HG03575 (cell line): ENCODE measurements around the gene FBN3.

Experiments used
- ATAC-seq: cut with Tn5 transposase; IDR thresholded peaks from one replicate; pipeline ENCODE4 v1.9.1; 2021; ENCODE audit not compliant: unreplicated experiment, insufficient number of reproducible peaks, low FRiP score; ENCODE audit errors: extremely low read depth

The FBN3 gene

DNA sequence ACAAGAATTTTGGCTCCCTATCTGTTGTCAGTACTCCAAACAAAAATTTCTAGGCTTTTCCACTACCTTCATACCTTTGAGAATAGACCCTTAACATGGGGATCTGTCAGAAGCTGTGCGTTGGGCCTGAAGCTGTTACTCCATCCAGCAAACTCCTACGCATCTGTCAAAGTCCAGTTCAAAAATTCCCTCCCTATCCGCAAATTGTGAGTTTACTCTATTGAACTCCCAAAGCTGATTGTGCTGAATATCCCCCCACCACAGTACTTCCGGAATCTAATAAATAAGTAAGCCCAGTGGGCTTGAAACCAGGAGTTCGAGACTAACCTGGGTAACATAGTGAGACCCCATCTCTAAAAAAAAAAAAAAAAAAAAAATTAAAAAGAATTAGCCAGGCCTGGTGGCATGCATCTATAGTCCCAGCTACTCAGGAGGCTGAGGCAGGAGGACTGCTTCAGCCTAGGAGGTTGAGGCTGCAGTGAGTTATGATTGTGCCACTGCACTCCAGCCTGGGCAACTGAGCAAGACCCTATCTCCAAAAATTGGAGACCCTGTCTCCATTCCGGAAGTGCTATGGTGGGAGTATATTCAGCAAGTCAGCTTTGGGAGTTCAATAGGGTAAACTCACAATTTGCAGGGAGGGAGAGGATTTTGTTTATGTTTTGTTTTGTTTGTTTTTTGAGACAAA lies 930 bp upstream of the FBN3 start:
- no peak for ATAC-seq

DNA sequence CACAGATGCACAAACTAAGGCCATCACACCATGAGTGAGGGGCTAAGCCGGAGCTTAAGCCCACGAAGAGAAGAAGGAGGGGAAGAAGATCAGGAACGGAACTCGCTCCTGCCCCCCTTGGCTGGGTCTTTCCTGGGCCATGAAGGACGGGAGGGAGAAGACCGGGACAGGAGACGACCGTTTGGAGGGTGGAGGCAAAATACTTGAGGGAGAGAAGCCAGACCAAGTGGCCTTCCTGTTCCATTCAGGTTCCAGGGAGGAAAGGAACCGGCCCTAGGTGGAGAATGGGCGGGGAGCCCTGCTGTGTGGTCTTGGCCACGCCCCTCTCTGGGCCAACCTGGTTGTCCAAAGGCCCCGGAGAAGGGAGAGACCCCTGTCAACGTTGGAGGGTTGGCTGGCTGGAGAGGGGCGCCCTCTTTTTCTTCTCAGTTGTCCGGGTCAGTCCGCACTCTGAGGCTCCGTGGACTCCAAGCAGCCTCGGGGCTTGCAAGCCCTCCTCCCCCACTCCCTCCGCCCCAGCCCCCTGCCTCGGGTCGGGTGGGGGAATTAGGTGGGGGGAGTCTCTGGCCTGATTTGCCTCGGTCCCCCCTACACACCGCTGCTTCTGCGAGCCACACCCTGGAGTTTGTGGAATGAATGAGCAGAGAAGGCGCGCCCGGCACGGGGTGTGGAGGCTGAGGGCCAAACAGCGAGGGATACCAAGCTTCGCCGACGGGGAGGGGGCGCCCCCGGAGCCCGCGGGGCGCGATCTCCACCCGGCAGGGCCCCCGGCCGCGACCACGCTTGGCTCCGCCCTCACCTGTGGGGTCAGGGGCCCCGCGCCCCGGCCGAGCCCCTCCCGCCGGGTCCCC lies 757 bp downstream of the FBN3 start:
- ATAC-seq = no peak

DNA sequence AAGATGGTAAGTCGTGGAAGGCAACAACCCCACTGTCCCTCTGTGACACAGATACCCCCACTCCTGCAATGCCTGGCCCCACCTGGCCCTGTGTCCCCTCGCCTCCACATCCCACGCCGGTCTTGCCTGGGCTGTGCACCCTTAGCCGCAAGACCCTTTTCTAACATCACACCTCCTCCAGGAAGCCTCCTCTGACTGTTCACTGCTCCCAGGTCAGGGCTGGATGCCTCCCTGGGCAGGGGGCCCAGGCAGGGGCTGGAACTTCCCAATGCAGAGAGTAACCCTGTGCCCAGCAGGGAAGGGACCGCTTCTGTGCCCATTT lies 1.3 kb downstream of the FBN3 start:
- ATAC-seq = no peak

DNA sequence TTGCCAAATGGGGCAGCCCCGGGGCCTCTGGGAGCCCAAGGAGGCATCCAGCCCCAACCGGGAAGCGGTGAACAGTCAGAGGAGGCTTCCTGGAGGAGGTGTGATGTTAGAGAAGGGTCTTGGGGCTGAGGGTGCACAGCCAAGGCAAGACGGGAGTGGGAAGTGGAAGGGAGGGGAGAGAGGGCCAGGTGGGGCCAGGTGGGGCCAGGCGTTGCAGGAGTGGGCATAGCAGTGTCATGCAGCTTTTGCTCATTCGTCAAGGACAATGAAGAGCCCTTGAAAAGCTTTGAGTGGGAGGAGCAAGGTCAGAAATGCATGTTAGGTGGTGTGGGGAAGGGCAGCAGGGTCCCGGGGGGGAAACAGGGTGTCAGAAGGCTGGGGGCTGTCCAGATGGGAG lies 1.8 kb downstream of the FBN3 start:
- no peak for ATAC-seq

DNA sequence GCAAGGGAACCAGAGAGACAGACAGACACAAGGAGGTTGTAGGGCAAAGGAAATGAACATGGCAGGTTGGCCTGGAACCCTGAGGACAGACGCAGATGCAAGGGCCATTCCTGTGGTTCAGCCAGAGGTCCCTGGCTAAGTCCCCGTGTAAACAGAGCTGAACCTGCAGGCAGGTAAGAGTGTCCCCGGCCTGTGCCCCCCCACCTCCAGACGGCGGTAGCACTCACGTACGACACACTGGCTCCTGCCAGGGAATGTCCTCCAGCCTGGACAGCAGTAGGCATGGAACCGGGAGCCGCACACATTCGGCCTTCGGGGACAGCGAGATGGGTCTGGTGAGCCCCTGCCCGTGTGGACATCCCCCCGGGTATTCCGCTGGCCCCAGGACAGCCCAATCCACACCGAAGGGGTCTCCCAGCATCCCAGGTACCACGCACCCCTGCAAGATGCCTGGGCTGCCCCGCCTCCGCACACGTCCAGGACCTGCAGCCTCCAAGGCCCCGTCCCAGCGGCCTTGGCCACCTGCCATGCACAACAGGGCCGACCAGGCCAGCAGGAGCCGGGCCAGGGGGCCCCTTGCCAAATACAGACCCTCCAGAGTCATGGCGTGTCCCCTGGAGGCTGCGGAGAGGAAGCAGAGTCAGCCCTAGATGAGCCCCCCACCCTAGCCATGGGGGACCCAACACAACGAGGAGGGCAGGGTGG lies 2.4 kb downstream of the FBN3 start:
- ATAC-seq = no peak

DNA sequence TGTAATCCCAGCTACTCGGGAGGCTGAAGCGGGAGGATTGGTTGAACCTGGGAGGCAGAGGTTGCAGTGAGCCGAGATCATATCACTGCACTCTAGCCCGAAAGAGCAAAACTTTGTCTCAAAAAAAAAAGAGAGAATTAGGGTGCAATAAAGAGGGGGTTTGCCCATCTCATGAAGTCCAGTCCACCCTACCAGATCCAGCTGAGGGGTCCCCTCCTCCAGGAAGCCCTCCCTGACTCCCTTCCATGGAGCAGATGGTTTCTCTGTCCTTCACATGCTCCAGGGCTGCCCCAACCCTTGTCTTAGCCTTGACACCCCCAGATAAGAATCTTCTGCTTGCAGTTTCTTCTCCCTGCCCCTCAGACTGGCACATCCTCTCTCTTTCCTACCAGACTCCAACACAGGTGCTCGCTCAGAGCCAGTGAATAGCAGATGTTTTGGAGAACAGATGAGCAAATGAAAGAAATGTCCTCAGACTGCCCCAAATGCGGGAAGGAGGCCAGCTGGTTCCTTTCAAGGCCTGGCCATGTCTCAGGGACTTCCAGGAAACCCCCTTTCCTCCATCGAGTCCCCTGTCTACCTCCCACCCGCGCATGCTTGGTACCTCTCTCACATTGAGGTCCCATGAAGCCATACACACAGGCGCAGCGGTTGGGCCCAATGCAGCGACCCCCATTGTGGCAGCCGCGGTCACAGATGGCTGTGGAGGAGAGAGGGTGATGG lies 5.0 kb downstream of the FBN3 start:
- no peak for ATAC-seq

DNA sequence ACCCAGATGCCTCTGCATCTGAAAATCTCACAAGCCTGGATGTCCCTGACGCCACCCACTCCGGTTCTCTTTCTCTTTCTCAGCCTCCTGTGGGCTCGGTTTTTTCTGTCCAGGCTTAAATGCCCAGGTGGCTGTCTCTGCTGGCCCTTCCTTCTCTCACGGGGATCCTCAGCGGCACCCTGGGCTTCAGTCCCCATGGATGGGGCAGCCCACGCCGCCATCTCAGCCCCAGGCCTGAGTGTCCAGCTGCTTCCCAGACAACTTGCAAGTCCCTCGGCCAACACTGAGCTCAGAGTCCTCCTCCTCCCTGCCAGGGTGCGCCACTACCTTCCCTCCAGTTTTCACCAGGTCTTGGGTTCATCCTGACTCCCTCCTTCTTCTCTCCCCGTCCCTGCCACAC lies 6.4 kb downstream of the FBN3 start:
- no peak for ATAC-seq

DNA sequence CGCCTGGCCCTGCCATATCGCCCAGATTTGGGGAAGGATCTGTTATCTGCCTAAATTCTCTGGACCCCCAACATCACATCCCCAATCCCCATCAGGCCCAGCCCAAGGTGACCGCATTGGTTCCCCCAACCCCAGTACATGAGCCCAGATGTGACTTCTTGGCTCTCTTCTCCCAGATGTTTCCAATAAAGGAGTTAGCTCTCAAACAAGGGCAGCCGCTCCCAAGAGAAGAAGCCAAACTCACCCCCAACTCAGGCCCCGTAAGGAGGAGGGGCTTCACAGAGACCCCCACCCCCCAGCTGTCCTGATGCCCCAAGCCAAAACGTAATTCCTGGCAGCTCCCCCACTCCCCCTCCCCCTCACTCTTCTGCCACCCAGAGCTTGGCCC lies 6.9 kb downstream of the FBN3 start:
- ATAC-seq = no peak

DNA sequence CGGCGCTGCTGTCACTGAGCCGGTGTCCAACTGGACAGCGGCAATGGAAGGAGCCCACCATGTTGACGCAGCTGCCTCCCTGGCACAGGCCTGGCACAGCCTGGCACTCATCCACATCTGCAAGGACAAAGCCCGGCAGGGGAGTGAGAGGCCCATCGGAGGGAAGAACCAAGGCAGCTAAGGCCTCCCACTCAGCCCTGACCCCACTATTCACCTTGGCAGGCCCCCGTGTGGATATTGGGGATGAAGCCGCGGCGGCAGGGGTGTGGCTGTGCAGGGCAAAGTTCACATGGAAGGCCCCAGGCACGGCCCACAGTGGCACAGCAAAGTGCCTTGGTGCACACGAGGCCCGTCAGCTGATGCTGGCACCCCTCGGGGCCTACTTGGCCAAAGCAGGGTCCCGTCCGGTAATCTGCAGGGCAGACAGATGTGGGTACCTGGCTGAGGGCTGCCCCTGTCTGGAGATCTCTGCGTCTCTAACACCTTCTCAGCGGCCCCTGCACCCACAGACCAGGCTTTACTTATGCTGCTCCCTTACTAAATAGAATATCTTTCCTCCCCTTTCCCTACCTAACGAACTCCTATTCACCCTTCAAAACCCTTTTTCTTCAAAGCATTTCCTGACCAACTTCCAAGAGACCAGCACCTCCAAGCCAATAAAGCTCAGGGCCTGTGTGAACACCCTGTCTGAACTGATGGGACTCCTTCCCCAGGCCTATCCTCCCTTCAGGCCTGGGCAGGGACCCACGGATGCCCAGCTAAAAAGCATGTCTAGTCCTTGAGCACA lies 7.5 kb downstream of the FBN3 start:
- ATAC-seq = no peak

DNA sequence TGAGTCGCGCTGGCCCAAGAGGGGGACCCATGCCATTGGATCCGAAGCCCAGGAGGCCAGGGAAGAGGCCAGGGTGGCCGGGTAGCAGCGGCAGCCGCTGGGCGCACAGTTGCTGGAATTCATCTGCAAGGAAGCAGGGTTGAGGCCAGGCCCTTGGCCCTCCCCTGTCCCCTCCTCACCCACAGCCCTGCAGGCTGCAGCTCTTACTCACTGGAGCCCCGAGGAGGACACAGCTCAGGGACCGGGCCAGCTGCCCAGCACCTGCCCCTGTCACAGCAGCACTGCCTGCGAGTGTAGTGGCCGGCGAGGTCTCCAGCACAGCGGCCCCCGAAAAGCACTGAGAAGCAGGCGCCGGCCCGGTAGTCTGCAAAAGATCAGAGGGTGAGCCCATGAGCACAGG lies 11.2 kb downstream of the FBN3 start:
- no peak for ATAC-seq

DNA sequence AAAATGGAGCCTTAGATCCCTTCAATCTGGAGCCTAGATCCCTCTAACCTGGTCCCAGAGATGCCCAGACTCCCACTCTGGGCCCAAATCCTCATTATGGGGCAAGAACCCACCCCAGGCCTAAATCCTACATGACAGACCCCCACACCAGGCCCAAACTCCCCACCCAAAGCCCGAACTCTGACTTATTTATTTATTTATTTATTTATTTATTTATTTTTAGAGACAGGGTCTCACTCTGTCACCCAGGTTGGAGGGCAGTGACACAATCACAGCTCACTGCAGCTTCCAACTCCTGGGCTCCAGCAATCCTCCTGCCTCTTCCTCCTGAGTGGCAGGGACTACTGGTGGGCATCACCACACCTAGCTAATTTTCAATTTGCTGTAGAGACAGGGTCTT lies 12.0 kb downstream of the FBN3 start:
- no peak for ATAC-seq

DNA sequence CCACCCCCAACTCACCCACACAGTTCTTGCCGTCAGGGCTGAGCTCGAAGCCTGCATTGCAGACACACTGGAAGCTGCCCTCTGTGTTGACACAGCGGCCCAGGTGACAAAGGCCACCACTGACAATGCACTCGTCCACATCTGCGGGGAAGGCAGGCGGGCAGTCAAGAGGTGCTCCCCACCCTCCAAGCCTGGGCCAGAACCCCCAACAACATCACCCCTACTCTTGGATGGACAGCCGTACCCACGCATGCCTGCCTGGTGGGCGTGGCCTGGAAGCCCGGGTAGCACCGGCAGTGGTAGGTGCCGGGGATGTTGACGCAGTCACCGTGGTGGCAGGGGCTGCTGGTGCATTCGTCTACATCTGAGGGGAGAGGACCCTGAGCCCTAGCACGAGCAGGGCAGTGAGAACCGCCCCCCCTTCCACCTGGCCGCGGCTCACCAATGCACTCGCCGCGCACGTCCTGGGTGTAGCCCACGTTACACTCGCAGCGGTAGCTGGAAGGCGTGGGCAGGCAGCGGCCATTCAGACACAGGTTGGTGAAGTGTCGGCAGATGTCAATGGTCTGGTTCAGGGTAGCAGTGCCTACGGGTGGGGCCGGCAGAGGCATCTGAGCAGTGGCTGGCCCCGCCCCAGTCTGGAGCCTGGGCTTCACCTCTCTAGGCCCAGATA lies 13.3 kb downstream of the FBN3 start:
- no peak for ATAC-seq

DNA sequence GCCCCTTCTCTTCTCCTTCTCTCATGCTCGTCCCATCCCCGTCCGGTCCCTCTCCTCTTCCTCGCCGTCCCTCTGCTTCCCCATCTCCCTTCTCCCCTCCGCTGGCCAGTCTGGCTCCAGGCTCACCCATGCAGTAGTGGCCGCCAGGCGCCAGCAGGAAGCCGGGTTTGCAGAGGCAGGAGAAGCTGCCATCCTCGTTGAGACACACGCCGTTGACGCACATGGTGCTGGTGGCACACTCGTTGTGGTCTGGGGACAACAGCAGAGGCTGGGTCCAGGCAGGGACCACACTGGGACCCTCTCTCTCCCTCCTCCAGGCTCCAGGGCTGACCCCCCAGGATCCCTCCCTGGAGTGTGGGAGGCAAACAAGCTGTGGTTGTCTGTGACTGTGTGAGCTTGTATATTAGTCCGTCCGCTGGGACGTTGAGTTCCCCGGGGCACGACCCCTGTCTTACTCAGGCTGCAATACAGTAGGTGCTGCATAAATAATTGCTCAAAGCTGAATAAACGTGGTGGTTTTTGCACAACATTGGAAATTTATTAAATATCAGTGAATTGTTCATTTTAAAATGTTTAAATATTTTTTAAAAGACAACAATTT lies 16.4 kb downstream of the FBN3 start:
- no peak for ATAC-seq

DNA sequence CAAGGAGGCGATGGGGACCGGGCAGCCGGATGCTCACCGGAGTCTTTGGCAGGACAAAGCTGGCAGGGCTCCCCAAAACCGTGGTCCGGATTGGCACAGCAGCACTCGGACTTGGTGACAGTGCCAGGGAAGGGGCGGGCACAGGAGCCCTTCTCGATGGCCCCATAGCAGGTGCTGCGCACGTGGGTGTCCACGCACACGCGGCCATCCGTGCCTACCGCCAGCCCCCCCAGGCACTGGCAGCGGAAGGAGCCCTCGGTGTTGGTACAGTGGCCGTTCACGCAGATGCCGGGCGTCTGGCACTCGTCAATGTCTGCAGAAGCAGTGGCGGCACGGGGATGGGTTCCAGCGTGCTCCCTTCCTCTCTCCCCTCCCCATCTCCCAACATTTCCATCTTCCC lies 17.9 kb downstream of the FBN3 start:
- no peak for ATAC-seq

DNA sequence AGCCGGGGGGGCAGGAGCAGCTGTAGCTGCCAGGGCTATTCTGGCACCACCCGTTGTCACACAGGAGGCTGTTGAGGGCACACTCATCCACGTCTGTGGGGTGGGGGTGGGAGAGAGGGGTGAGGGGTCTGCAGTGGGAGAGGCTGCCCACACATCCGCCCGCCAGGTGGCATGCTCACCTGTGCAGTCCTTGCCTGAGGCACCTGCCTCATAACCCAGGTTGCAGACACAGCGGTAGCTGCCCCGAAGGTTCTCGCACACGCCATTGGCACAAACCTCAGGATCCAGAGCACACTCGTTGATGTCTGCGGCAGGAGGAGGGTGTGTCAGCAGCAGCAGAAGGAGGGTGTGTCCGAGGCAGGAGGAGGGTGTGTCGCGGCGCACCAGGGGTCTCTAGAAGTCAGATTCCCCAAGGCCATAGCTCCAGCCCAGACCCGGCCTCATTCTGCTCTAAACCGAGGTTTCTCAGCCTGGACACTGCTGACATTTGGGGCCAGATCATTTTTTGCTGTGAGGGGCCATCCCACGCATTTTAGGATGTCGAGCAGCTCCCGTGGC lies 20.3 kb downstream of the FBN3 start:
- ATAC-seq = no peak

DNA sequence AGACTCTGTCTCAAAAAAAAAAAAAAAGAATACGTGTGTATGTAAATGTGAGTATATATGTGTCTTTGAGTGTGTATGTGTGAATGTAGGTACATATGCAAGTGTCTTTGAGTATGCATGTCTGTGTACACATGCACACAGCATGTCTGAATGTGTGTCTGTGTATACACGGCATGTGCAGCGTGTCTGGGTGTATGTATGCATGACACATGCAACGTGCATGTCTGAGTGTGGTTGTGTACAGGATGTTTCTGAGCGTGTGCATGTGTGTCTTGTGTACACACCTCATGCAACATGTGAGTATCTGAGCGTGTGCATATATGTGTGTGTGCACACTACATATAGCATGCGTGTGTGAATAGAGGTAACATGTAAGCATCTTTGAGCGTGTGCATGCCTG lies 20.8 kb downstream of the FBN3 start:
- no peak for ATAC-seq

DNA sequence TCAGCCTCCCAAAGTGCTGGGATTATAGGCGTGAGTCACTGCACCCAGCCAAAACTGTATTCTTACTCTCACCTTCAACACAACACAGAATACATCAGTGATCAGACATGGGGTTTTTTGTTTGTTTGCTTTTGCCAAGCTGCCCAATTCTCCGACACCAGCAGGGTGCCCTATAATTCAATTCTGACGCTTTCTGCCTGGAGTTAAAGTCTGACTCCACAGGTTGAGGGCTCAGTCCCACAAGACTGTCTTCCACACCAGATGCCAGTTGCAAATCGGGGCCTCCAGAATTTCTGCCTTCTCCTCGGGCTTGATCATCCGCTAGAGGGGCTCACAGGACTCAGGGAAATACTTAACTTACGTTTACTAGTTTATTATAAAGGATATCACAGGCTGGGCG lies 22.1 kb downstream of the FBN3 start:
- ATAC-seq = no peak

DNA sequence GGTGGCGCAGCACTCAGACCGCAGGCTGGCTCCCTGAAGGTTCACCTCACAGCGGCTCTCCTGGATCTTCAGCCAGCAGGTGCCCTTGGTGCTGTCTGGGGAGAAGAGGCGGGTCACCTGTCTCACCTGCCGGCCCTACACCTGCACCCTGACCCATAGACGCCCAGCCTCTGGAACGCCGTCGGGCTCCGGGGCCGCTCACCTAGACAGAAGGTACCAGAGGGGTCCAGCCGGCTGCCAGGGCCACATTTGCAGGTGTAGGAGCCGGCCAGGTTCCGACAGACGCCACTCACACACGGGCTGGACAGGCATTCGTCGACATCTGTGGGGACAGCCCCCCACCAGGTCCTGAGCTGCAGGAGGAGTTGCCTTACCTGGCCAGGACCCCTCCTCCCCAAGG lies 22.9 kb downstream of the FBN3 start:
- ATAC-seq = no peak
